Esophagus squamous epithelium (tissue), 5 donors: ENCODE measurements around the gene SLC9A9. TPM values are rescaled to one million over a fixed set of nuclear protein-coding genes. Genes with fewer than 3 reads are reported as not detected.

Source experiments
- DNase-seq: peaks from one replicate; lab custom pipeline; 2025; lab: John Stamatoyannopoulos, UW
- H3K27ac ChIP-seq, 4 donors: fragments of 200-600 bp; sonication (generic); one replicate each; pipeline ENCODE4 v1.5.1; 2016 to 2019; ENCODE audit warnings: mild to moderate bottlenecking in 1 of 4
- H3K27me3 ChIP-seq, 4 donors: fragments of 200-600 bp; sonication (generic); 1 replicate in 3 of 4; 2 replicates in 1 of 4; pipeline versions ENCODE4 v1.5.1 to v1.6.0; 2017 to 2021; ENCODE audit warnings: antibody characterized with exemption in 1 of 4
- H3K36me3 ChIP-seq, 3 donors: fragments of 200-600 bp; sonication (generic); one replicate each; pipeline ENCODE4 v1.5.1; 2016 to 2019
- H3K4me1 ChIP-seq, 3 donors: fragments of 200-600 bp; sonication (generic); one replicate each; pipeline ENCODE4 v1.5.1; 2017 to 2019
- H3K4me3 ChIP-seq, 4 donors: fragments of 200-600 bp; sonication (generic); 1 replicate in 3 of 4; 2 replicates in 1 of 4; pipeline ENCODE4 v1.5.1; 2016 to 2019; ENCODE audit warnings: mild to moderate bottlenecking in 2 of 4, moderate library complexity in 1 of 4
- H3K9me3 ChIP-seq, 3 donors: fragments of 200-600 bp; sonication (generic); one replicate each; pipeline ENCODE4 v1.5.1; 2016 to 2019
- POLR2A ChIP-seq, 4 donors: fragments of 450-650 bp; IDR thresholded peaks; one replicate each; pipeline ENCODE4 v1.6.1; 2017; ENCODE audit warnings: antibody characterized with exemption in 4 of 4, mild to moderate bottlenecking in 4 of 4, moderate library complexity in 3 of 4
- WGBS, 2 donors: methylation state at CpG; one replicate each; pipeline ENCODE4 v1.1.5; 2018; 5-methylcytosine and 5-hydroxymethylcytosine counted together
- intact Hi-C: fragments of 100-400 bp; cut with DNase I; formaldehyde crosslinking; loops from one replicate; pipeline ENCODE4 v1.15.0; 2022
- total RNA-seq, 4 donors: library from RNA; depleted of rRNA; stranded (reverse); fragments of >200 nt; gene quantifications; one replicate each; pipeline ENCODE4 v1.1.0, GENCODE V29; 2016
- TF ChIP-seq, protein P1 (sequence below), 6 experiments: fragments of 450-650 bp in 4 of 6; fragments of 200-600 bp in 2 of 6; sonication (generic) in 2 of 6; IDR thresholded peaks; one replicate each; pipeline ENCODE4 v1.5.1; 2016 to 2019; ENCODE audit warnings: antibody characterized with exemption in 6 of 6, mild to moderate bottlenecking in 4 of 6, moderate library complexity in 4 of 6
- donor health status: DM: yes; HTN: yes; CAD: no.

SLC9A9 gene
- total RNA-seq, 4 donors from 2014 or later: 11.2 to 22.3 (median 18.9) TPM

DNA sequence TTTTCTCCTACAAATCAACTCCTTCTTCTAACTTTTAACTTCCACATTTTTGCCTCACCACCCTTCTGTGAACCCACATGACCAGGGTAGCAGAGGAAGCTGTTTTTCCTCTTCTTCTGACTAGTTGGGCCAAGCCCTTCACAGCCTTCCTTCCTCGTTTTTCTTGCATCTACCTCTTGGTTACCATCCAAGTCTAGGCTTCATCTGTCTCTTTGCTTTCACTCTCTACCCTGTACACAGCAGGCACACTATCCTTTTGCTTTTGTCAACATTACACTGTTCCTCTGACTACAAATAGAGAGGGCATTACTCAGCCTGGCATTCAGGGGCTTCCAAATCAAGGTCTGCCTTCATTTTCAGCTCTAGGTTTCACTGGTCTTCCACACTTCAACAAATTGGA lies 22.0 kb downstream of the SLC9A9 start:
- no peak for TF ChIP-seq POLR2A (IDR thresholded peaks at IDR 0.05)
- TF ChIP-seq, protein P1, sequence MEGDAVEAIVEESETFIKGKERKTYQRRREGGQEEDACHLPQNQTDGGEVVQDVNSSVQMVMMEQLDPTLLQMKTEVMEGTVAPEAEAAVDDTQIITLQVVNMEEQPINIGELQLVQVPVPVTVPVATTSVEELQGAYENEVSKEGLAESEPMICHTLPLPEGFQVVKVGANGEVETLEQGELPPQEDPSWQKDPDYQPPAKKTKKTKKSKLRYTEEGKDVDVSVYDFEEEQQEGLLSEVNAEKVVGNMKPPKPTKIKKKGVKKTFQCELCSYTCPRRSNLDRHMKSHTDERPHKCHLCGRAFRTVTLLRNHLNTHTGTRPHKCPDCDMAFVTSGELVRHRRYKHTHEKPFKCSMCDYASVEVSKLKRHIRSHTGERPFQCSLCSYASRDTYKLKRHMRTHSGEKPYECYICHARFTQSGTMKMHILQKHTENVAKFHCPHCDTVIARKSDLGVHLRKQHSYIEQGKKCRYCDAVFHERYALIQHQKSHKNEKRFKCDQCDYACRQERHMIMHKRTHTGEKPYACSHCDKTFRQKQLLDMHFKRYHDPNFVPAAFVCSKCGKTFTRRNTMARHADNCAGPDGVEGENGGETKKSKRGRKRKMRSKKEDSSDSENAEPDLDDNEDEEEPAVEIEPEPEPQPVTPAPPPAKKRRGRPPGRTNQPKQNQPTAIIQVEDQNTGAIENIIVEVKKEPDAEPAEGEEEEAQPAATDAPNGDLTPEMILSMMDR (IDR thresholded peaks at IDR 0.05): no peak
- H3K27ac ChIP-seq: peak overlapping the region; percentile 12 to 69 (median 43)
- H3K27me3 ChIP-seq: no peaks in the 10 kb centered on the region
- peaks cover 5 to 81% (median 52%) of the 10 kb centered on the region in 3 donors for H3K4me1 ChIP-seq
- H3K4me3 ChIP-seq: no peak overlapping the region
- H3K9me3 ChIP-seq: no peaks in the 10 kb centered on the region
- intact Hi-C loops: no loop called here
- peaks cover 0 to 3% (median 0%) of the 10 kb centered on the region in 3 donors for H3K36me3 ChIP-seq
- DNase-seq: no peak
- 4 to 15% methylated on average over 1 of the region's 1 CpG for WGBS, 2 donors

DNA sequence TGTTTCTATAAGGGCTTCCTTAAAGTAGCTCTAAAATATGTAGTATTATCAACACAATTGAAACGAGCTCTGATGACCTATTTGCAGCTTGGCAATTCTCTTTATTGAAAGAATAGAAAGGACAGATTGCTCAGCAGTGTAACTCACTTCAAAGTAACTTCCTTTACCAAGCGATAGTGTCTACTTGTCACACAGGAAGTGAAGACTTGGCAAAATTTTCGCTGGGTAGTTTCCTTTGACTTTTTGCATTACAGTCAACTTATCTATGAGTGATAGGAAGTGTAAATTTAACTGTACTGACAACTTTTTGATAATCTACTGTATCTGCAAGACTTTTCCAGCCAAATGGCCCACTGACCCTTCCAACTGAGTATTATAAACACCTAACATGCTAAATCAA lies 22.8 kb downstream of the SLC9A9 start:
- Histone ChIP-seq H3K36me3 (peaks cover 0 to 3% (median 0%) of the 10 kb centered on the region in 3 donors), H3K27me3 (no peaks in the 10 kb centered on the region), H3K9me3 (no peaks in the 10 kb centered on the region), H3K4me1 (peaks cover 5 to 73% (median 44%) of the 10 kb centered on the region in 3 donors), H3K27ac (peak overlapping the region; percentile 12 to 69 (median 65)), H3K4me3 (no peak overlapping the region)
- no peak for TF ChIP-seq POLR2A (IDR thresholded peaks at IDR 0.05)
- TF ChIP-seq, protein P1 (IDR thresholded peaks at IDR 0.05): no peak
- no peak for DNase-seq
- 44 to 45% methylated on average over 3 of the region's 3 CpGs for WGBS, 2 donors
- intact Hi-C loops: no loop called here

DNA sequence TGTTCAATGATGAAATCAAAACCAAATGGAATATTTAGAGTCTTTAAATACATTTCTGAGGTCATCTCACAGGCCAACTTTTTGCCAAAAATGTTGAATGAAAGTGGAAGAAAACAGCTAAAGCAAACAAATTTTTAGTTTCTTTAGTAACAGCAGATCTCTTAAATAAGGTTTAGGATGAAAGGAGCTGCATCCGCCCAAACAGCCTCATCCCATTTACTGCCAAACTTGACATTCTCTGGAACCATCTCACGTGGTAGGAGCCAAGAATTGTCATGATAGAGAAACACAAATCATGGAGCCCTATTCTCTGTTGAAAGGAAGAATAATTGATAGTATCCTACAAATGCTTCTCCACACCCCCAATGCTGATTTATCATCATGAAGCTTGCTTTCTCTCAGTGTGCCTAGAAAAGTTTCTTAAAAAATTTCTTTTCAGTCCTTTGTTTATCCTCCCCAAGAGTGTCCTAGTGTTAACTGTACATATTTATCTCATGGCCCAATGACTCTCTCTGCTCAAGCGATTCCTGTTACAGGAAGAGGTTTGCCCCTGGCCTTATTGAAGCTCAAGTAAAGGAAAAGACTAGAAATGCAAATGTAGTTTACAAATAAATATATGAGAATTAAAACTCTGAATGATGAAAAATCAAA lies 23.4 kb downstream of the SLC9A9 start:
- no peaks in the 10 kb centered on the region for H3K27me3 ChIP-seq
- peaks cover 0 to 72% (median 40%) of the 10 kb centered on the region in 3 donors for H3K4me1 ChIP-seq
- WGBS, 2 donors: 53 to 62% methylated on average over 3 of the region's 3 CpGs
- no peak overlapping the region for H3K4me3 ChIP-seq
- H3K27ac ChIP-seq: peak overlapping the region in 3 of 4 donors; percentile 55 to 69 (median 68)
- TF ChIP-seq, protein P1 (IDR thresholded peaks at IDR 0.05): no peak
- peaks cover 0 to 3% (median 0%) of the 10 kb centered on the region in 3 donors for H3K36me3 ChIP-seq
- DNase-seq: no peak
- intact Hi-C loops: no loop called here
- H3K9me3 ChIP-seq: no peaks in the 10 kb centered on the region

DNA sequence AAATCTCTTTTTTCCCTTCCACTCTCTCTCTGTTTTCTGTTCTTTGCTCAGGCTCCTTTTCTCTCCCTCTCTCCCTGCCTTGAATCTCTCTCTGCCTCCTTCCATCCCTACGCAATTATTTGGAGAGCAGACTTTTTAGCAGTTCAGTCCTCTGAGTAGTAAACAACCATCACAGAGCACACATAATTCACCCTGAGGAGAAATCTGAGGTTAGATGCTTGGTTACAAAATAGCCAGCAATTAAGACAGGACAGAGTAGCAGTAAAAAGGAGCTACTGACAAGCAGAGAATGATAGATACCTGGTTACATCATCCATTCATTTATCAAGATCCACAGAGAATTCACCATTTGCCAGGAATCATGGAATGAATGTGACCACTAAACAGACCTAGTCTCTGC lies 25.5 kb downstream of the SLC9A9 start:
- no peak for TF ChIP-seq POLR2A (IDR thresholded peaks at IDR 0.05)
- TF ChIP-seq, protein P1 (IDR thresholded peaks at IDR 0.05): no peak
- no peaks in the 10 kb centered on the region for H3K27me3 ChIP-seq
- intact Hi-C loops: no loop called here
- no peaks in the 10 kb centered on the region for H3K9me3 ChIP-seq
- WGBS, 2 donors: 57 to 70% methylated on average over 1 of the region's 1 CpG
- H3K4me1 ChIP-seq: peaks cover 0 to 71% (median 36%) of the 10 kb centered on the region in 3 donors
- H3K4me3 ChIP-seq: no peak overlapping the region
- H3K36me3 ChIP-seq: peaks cover 0 to 3% (median 0%) of the 10 kb centered on the region in 3 donors
- DNase-seq: no peak
- H3K27ac ChIP-seq: peak overlapping the region in 3 of 4 donors; percentile 21 to 51 (median 49)

DNA sequence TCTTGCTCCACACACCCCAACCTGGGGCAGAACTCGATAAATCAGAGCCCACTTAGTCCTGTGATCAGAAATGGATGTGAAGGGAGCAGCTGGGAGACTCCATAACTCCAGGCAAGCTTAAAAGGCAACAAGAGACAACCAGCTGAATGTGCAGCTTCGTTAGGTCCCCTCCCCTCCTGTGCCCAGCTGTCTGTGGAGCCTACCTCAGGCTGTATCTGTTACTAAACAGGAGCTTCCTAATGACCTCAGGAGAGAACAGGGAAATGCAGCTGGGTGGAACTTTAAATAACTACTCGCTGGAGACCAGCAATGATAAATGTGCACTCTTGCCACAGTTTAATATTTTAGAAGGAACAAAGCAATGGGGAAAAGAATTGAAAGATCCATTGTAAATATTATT lies 25.9 kb downstream of the SLC9A9 start:
- Histone ChIP-seq H3K9me3 (no peaks in the 10 kb centered on the region), H3K27me3 (no peaks in the 10 kb centered on the region), H3K36me3 (peaks cover 0 to 3% (median 0%) of the 10 kb centered on the region in 3 donors), H3K4me3 (no peak overlapping the region), H3K4me1 (peaks cover 0 to 67% (median 36%) of the 10 kb centered on the region in 3 donors), H3K27ac (peak overlapping the region in 3 of 4 donors; percentile 21 to 51 (median 49))
- WGBS, 2 donors: 56 to 70% methylated on average over 3 of the region's 3 CpGs
- TF ChIP-seq POLR2A (IDR thresholded peaks at IDR 0.05): no peak
- TF ChIP-seq, protein P1 (IDR thresholded peaks at IDR 0.05): no peak
- intact Hi-C loops: no loop called here
- DNase-seq: no peak
